HG03439 (cell line): ENCODE data around the gene ZWILCH.
"Not testable (repeated sequence)": the region's sequence is repeated elsewhere in the genome, so short reads cannot be mapped to it uniquely, and the experiment has no call there.

ENCODE experiments used
- ATAC-seq: cut with Tn5 transposase; IDR thresholded peaks from one replicate; pipeline ENCODE4 v1.9.1; 2021; ENCODE audit warnings: mild to moderate bottlenecking, moderate library complexity; ENCODE audit not compliant: unreplicated experiment

The ZWILCH gene

GRCh38 chr15:66486887-66487286 is 18.2 kb upstream of the ZWILCH start:
- ATAC-seq: no peak

DNA sequence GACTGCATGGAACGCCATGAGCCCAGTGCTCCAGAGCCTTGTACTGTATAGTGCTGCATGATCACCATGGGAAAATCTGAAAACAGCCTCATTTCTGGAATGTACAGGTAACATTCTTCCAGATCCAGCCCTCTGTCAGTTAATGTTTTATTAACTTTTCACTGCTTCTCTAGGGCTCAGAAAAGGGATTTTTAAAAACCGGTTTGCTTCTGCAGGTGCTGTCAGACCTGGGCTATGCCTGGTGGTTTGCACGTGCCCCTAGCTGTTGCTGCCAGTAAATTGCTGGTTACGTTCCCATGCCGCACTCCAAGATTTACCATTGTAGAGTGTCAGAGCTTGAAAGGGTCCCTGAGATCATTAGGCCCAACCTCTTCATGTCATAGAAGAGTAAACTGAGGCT is 16.6 kb upstream of the ZWILCH start:
- ATAC-seq: no peak

- no peak for ATAC-seq
Measured at GRCh38 chr15:66489179-66489791, 15.8 kb upstream of the ZWILCH start.

DNA sequence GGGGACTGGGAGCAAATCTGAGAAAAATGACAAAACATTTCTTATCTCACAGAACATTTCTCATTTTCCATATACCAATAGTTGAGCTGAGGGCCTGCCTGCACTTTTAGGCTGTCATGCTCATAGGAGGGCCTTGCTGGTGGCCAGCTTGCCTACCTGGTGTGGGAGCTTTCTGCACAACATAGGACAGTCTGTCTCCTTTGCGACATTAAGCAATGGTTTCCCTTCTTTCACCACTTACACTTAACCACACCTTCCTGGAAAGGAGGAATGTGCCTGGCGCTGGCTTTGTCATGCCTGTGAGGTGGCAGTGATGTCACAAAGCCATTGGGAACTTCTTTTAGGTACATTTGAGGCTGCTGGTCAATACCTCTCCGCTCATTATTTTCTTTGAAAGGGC is 13.3 kb upstream of the ZWILCH start:
- no peak for ATAC-seq

- ATAC-seq: no peak
Measured at GRCh38 chr15:66494262-66494661, 10.9 kb upstream of the ZWILCH start.

GRCh38 chr15:66496951-66497501 is 8.1 kb upstream of the ZWILCH start:
- ATAC-seq: no peak

DNA sequence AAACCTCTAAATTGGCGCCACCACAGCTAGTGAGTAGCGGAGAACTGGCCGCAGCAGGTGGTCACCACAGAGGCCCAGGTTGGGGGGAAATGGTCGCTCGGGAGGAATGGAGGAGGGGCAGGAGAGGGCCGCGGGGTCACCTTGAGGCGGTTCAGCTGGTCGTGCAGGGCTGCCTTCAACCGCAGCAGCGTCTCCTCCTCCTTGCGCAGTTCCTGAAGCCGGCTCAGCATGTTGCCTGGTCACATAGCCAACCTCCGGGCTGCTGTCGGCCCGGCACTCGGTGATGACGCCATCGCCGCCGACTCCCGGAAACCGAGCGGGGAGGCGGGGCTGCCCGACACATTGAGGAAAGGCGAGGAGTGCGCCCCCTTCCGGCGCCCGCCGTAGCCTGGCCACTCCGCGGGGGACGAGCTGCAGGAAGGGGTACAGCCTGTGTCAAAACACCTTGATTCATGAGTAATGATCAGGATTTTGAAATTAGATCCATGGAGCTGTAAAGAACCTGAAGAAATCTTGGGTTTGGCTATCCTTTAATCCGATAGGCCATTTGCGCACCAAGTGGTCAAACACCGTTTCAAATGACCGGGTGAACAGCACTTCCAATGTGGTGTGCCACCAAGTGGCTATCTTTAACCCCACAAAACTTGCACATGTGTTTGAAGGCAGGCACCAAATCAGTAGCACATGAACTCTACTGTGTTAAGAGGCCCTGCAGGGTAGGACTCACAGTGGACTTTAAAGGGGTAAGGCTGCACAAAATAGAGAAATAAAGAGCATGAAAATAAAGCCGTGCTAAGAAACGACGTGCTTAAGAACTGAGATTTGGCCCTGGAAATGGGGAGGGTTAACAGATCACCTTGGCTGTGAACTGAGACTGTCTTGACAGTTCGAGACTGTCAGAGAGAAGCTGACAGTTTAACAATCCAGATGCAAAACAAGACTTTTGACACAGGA is 7.3 kb upstream of the ZWILCH start, which contains the start of gene SNAPC5:
TSS of gene SNAPC5 (minus strand) at position 261 of the 954 bp plus-strand sequence. CDS start at position 230, 31 bp downstream.
- ATAC-seq: peak; percentile 83

DNA sequence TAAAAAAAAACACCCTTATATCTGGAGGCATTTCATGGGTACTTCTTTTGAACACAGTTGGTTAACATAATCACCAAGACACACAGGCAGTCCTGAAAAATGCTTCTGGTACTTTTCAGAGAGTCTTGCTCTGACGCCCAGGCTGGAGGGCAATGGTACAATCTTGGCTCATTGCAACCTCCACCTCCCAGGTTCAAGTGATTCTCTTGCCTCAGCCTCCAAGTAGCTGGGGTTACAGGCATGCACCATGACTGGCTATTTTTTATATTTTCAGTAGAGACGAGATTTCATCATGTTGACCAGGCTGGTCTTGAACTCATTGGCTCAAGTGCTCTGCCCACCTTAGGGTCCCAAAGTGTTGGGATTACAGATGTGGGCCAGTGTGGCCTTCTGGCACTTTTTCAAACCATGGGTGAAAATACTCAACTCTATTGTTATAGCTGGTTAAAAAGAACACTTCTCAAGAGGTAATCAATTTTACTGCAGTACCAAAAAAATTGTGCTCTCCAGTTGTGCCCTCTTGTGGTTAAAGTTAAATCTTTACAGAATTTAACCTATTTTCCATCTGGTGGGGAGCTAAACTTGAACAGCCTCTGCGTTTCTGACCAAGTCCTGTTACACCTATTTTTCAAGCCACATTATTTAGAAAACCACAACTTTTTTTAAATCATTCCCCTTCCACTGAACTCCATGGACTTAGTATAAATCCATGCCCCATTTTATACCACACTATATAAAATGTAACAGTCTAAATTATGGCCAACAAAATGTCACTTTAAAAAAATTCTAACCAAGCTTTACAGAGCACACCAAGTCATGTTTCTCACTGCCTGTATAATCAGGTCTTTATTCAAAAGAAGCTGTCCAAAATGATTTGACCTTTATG is 6.4 kb upstream of the ZWILCH start:
- ATAC-seq: no peak

DNA sequence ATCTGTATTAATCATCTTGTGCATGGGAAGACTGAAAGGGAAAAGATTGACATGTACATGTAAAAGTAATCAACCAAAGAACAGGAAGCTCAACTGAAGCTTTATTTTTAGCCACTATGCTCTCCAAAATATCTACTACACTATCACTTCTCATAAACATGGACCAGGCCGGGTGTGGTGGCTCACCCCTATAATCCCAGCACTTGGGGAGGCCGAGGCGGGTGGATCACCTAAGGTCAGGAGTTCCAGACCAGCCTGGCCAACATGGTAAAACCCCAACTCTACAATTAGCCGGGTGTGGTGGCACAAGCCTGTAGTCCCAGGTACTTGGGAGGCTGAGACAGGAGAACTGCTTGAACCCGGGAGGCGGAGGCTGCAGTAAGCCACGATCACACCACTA is 4.8 kb upstream of the ZWILCH start:
- not testable (repeated sequence) for ATAC-seq

DNA sequence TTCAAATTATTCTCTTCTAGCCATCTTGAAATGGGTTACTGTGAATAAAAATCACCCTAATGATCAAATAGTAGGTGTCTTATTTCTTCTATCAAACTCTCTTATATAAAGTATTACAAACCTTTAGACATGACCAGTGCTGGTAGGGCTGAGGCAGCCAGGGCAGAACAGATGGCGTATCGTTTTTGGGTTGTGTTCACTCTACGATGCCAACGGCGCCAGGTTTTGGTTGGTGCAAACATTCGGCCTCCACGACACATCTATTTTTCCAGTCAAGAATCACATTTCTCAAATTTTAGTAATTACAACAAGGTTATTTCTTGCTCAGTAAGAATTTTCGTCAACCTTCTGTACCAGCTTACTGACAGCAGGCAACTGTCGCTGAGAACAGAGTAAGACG is 2.6 kb upstream of the ZWILCH start:
- no peak for ATAC-seq

GRCh38 chr15:66503041-66503648 is 2.0 kb upstream of the ZWILCH start:
- not testable (repeated sequence) for ATAC-seq

DNA sequence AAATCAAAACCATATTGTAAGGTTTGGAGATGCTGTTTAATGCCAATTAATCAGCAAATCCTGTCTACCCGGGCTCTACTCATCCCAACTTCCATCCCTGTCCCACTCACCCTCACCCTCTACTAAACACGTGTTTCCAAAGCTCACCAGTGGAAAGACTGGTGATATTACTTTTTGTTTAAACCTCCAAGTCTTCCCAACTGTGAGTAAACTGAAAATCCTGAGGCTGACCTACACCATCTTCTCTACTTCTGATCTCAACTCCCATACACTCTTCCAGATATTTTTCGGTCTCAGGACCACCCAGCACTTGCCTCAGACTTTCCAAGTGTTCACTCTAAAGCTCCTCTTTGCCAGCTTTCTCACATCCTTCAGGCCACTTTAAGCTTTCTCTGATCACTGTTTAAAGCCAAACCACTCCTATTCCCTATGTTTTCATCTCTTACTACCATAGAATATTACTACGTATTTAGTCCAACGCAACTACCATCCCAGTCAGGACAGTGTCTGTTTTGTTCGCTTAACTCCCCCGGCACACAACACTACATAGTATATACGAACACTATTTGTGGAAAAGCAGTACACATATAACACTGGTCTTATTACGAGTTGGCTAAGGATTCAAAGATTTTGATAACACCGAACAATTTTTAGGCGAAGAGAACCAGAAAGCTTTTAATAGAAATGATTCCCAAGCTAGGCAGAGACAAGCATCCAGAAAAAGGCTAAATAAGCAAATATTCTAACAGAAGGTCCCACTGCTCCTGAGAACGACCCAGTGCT is 1.2 kb upstream of the ZWILCH start:
- no peak for ATAC-seq

GRCh38 chr15:66505430-66505811 is 295 bp downstream of the ZWILCH start:
- ATAC-seq: peak; percentile 19

DNA sequence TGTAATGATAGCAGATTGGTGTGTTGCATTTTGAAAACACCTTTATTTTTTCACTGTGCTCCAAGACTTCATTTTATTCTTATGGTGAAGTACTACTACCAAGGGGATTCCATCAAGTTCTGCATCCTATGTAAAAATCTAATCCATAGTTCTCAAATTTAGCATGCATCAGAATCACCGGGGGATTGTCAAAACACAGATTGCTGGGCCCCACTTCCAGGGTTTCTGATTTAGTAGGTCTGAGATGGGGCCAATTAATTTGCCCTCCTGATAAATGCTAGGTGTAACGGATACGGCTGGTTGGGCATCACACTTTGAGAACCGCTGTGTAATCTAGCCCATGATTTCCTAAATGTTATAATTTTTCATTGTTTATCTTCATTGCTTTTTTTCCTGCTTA is 692 bp downstream of the ZWILCH start:
- no peak for ATAC-seq

- ATAC-seq: no peak
Measured at GRCh38 chr15:66508293-66508883, 3.3 kb downstream of the ZWILCH start.

DNA sequence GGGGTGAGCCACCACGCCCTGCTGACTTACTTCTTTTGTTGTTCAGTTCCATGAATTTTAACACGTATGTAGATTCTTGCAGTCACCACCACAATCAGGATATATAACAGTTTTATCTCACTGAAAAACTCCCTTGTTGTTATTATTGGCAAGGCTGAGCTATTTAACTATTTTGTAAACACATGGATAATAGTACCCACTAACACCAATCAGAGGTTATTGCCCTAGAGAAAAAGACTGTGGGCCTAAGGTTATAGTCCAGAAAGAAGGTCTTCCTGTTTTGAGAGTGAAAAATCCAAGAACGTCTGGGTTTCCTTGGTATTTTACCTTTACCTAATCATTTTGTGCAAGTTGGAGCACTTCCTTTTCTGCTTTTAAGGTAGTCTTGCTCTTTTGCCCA is 9.5 kb downstream of the ZWILCH start:
- no peak for ATAC-seq

- ATAC-seq: no peak
Measured at GRCh38 chr15:66515901-66516322, 10.8 kb downstream of the ZWILCH start.

DNA sequence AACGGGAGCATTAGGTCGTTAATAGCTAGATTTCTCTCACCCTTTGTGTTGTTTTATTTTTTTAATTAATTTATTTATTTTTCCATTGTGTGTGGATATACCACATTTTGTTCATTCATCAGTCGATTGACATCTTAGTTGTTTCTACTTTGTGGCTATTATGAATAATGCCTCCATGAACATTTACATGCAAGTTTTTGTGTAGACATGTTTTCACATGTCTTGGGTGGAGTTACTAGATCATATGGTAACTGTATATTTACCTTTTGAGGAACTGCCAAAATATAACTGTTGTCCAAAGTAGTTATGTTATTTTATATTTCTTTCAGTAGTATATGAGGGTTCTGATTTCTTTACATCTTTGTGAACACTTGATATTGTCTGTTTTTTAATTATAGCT is 18.8 kb downstream of the ZWILCH start:
- no peak for ATAC-seq

GRCh38 chr15:66524838-66525237 is 19.7 kb downstream of the ZWILCH start:
- ATAC-seq: no peak
